GM23338 (cell line): ENCODE measurements around the gene KATNAL1. TPM values are rescaled to one million over a fixed set of nuclear protein-coding genes. Genes with fewer than 3 reads are reported as not detected.

Experiments
- ATAC-seq: fragments of 200-7000 bp; cut with Tn5 transposase; 3 replicates; pipeline ENCODE4 v1.9.1; 2020
- DNase-seq: peaks from one replicate; pipeline ENCODE4 v3.0.0-alpha.2; 2015; ENCODE audit warnings: low spot score
- H2AFZ ChIP-seq: fragments of 200-600 bp; sonication (generic); 2 replicates; pipeline ENCODE4 v1.8.0; 2016; ENCODE audit warnings: antibody characterized with exemption, mild to moderate bottlenecking, moderate library complexity
- H3F3A ChIP-seq: fragments of 200-600 bp; sonication (generic); replicated peaks from 2 replicates; pipeline ENCODE4 v1.8.0; 2017; ENCODE audit warnings: antibody characterized with exemption, mixed run types, low read depth
- H3K27ac ChIP-seq: fragments of 200-600 bp; sonication (generic); 2 replicates; pipeline ENCODE4 v1.6.1; 2016; ENCODE audit warnings: low read depth
- H3K27me3 ChIP-seq: fragments of 200-600 bp; sonication (generic); 2 replicates; pipeline ENCODE4 v1.8.0; 2016; ENCODE audit warnings: mild to moderate bottlenecking, mixed run types, moderate library complexity; ENCODE audit not compliant: insufficient read depth
- H3K36me3 ChIP-seq: fragments of 200-600 bp; sonication (generic); 2 replicates; pipeline ENCODE4 v1.8.0; 2016; ENCODE audit warnings: mild to moderate bottlenecking; ENCODE audit not compliant: insufficient read depth
- H3K4me1 ChIP-seq: fragments of 200-600 bp; sonication (generic); 2 replicates; pipeline ENCODE4 v1.8.0; 2016; ENCODE audit warnings: mild to moderate bottlenecking, moderate library complexity; ENCODE audit not compliant: insufficient read depth
- H3K4me2 ChIP-seq: fragments of 200-600 bp; sonication (generic); 2 replicates; pipeline ENCODE4 v1.7.1; 2017; ENCODE audit warnings: mixed run types
- H3K4me3 ChIP-seq: fragments of 200-600 bp; sonication (generic); 2 replicates; pipeline ENCODE4 v1.6.1; 2016; ENCODE audit warnings: mixed run types
- H3K79me2 ChIP-seq: fragments of 200-600 bp; sonication (generic); replicated peaks from 2 replicates; pipeline ENCODE4 v1.8.0; 2017; ENCODE audit warnings: mild to moderate bottlenecking; ENCODE audit not compliant: insufficient read depth
- H3K9me2 ChIP-seq: fragments of 200-600 bp; sonication (generic); 2 replicates; pipeline ENCODE4 v1.8.0; 2017; ENCODE audit not compliant: insufficient read depth
- H4K20me1 ChIP-seq: fragments of 200-600 bp; sonication (generic); replicated peaks from 2 replicates; pipeline ENCODE4 v1.8.0; 2017; ENCODE audit warnings: mild to moderate bottlenecking; ENCODE audit not compliant: insufficient read depth
- H3K27ac Mint-ChIP-seq: 2 replicates; pipeline ENCODE4 v1.8.0; 2020; ENCODE audit warnings: inconsistent platforms, mild to moderate bottlenecking, moderate library complexity, mixed read lengths
- H3K27me3 Mint-ChIP-seq: 3 replicates; pipeline ENCODE4 v1.8.0; 2022; ENCODE audit warnings: low read depth, mild to moderate bottlenecking, moderate library complexity, mixed read lengths, inconsistent platforms; ENCODE audit not compliant: insufficient read depth, poor library complexity
- H3K36me3 Mint-ChIP-seq: 3 replicates; pipeline ENCODE4 v1.8.0; 2021; ENCODE audit warnings: low read depth, mild to moderate bottlenecking, inconsistent platforms, moderate library complexity, mixed read lengths
- H3K4me1 Mint-ChIP-seq: 3 replicates; pipeline ENCODE4 v1.8.0; 2020; ENCODE audit warnings: mild to moderate bottlenecking, inconsistent platforms, mixed read lengths
- H3K4me3 Mint-ChIP-seq: 3 replicates; pipeline ENCODE4 v1.8.0; 2021; ENCODE audit warnings: moderate library complexity, mild to moderate bottlenecking, inconsistent platforms, mixed read lengths
- H3K9me3 Mint-ChIP-seq: 3 replicates; pipeline ENCODE4 v1.8.0; 2020; ENCODE audit warnings: moderate library complexity, mild to moderate bottlenecking, inconsistent platforms, mixed read lengths
- CREB1 ChIP-seq: fragments of 250-450 bp; sonication (Bioruptor Pico); IDR thresholded peaks from 2 replicates; pipeline ENCODE4 v1.5.0; 2020; ENCODE audit warnings: low read depth, mild to moderate bottlenecking, moderate library complexity
- CTCF ChIP-seq, 2 experiments: fragments of 200-600 bp in 1 of 2; sonication (generic) in 1 of 2; conservative IDR thresholded peaks; 2 replicates each; pipeline versions ENCODE4 v1.5.1 to v1.6.1; 2016 to 2017; ENCODE audit warnings: antibody characterized with exemption in 2 of 2, low read depth in 2 of 2, mild to moderate bottlenecking in 2 of 2, moderate library complexity in 1 of 2
- ETS1 ChIP-seq: IDR thresholded peaks from 2 replicates; pipeline ENCODE4 v1.6.1; 2016; ENCODE audit warnings: antibody characterized with exemption
- EZH2 ChIP-seq: fragments of 200-600 bp; sonication (generic); IDR thresholded peaks from one replicate; pipeline ENCODE4 v1.8.0; 2017; ENCODE audit warnings: antibody characterized with exemption, mild to moderate bottlenecking, low read depth; ENCODE audit not compliant: unreplicated experiment
- EZH2phosphoT487 ChIP-seq: fragments of 200-600 bp; sonication (generic); IDR thresholded peaks from one replicate; pipeline ENCODE4 v1.8.1; 2018; ENCODE audit warnings: antibody characterized with exemption; ENCODE audit not compliant: unreplicated experiment
- JUNB ChIP-seq: IDR thresholded peaks from one replicate; pipeline ENCODE4 v1.6.1; 2016; ENCODE audit warnings: antibody characterized with exemption; ENCODE audit not compliant: unreplicated experiment
- NANOG ChIP-seq: IDR thresholded peaks from 2 replicates; pipeline ENCODE4 v1.6.1; 2016; ENCODE audit warnings: antibody characterized with exemption, borderline replicate concordance
- POLR2AphosphoS5 ChIP-seq: IDR thresholded peaks from 2 replicates; pipeline ENCODE4 v1.6.1; 2016; ENCODE audit warnings: antibody characterized with exemption, low read depth
- REST ChIP-seq: IDR thresholded peaks from one replicate; pipeline ENCODE4 v1.6.1; 2018; ENCODE audit warnings: antibody characterized with exemption; ENCODE audit not compliant: unreplicated experiment
- STAT1 ChIP-seq: IDR thresholded peaks from one replicate; pipeline ENCODE4 v1.6.1; 2016; ENCODE audit warnings: antibody characterized with exemption; ENCODE audit not compliant: unreplicated experiment
- ZNF114 ChIP-seq: fragments of 250-450 bp; sonication (Bioruptor Pico); IDR thresholded peaks from 2 replicates; pipeline ENCODE4 v1.5.0; 2020; ENCODE audit warnings: mild to moderate bottlenecking, moderate library complexity
- ZNF331 ChIP-seq: fragments of 250-450 bp; sonication (Bioruptor Pico); IDR thresholded peaks from 2 replicates; pipeline ENCODE4 v1.5.0; 2020; ENCODE audit warnings: low read depth, mild to moderate bottlenecking, moderate library complexity
- ZNF462 ChIP-seq: fragments of 250-450 bp; sonication (Bioruptor Pico); IDR thresholded peaks from 2 replicates; pipeline ENCODE4 v1.5.0; 2020; ENCODE audit warnings: mild to moderate bottlenecking, moderate library complexity
- polyA plus RNA-seq: library from polyadenylated mRNA; unstranded; fragments of >200 nt; fragmentation: Nextera tagmentation; extraction: Ambion mirVana; gene quantifications from 2 replicates; pipeline ENCODE4 v1.2.1, GENCODE V29; 2016
- total RNA-seq: library from RNA; depleted of rRNA; stranded (reverse); fragments of >200 nt; shearing (Covaris generic); gene quantifications from 2 replicates; pipeline ENCODE4 v1.2.3, GENCODE V29; 2014

The KATNAL1 gene
- total and polyA plus RNA-seq, 2 experiments from 2014 or later = 6.1 to 11.5 TPM

GRCh38 chr13:30307971-30308290 is 580 bp upstream of the KATNAL1 start:
- ATAC-seq (no peak), DNase-seq (no peak)
- Histone ChIP-seq H4K20me1 (no peaks in the 10 kb centered on the region), H3K9me2 (no peaks in the 10 kb centered on the region), H3K4me2 (peak overlapping the region; percentile 77), H3K4me1 (peaks cover 14% of the 10 kb centered on the region), H3K27ac (no peak overlapping the region), H3K79me2 (peaks cover 38% of the 10 kb centered on the region), H2AFZ (peak overlapping the region; percentile 90), H3K36me3 (no peaks in the 10 kb centered on the region), H3F3A (no peaks in the 10 kb centered on the region), H3K4me3 (peak overlapping the region; percentile 72), H3K27me3 (no peaks in the 10 kb centered on the region)
- no peak for TF ChIP-seq EZH2
- no peak for TF ChIP-seq ETS1
- TF ChIP-seq JUNB = no peak
- TF ChIP-seq EZH2phosphoT487 = no peak
- TF ChIP-seq CTCF (conservative IDR thresholded peaks at IDR 0.05; ENCODE audit: low read depth in 2 of 2) = no peak
- TF ChIP-seq STAT1 = no peak
- TF ChIP-seq REST = no peak
- TF ChIP-seq ZNF462 (CRISPR knock-in tag) = no peak
- TF ChIP-seq NANOG = no peak
- TF ChIP-seq POLR2AphosphoS5 = no peak
- TF ChIP-seq ZNF331 (CRISPR knock-in tag) = no peak
- TF ChIP-seq CREB1 = no peak
- TF ChIP-seq ZNF114 = no peak
- no peaks in the 10 kb centered on the region for H3K36me3 Mint-ChIP-seq
- no peak overlapping the region for H3K27ac Mint-ChIP-seq
- peak overlapping the region; percentile 85 for H3K4me3 Mint-ChIP-seq
- no peaks in the 10 kb centered on the region for H3K9me3 Mint-ChIP-seq
- peaks cover 31% of the 10 kb centered on the region for H3K4me1 Mint-ChIP-seq
- no peaks in the 10 kb centered on the region for H3K27me3 Mint-ChIP-seq
